Activated CD8-positive, alpha-beta T cell treated with anti-CD3 and anti-CD28 coated beads for 36 hours (primary cell): ENCODE data around the gene CHSY1. TPM values are rescaled to one million over a fixed set of nuclear protein-coding genes. Genes with fewer than 3 reads are reported as not detected.
A peak's percentile ranks its signal among the peaks of the same experiment; 100 is the strongest.

ENCODE experiments used
- ATAC-seq: fragments of 200-7000 bp; cut with Tn5 transposase; one replicate; pipeline ENCODE4 v1.10.0; 2021; ENCODE audit warnings: mild to moderate bottlenecking, moderate library complexity
- CTCF ChIA-PET: fragments of 350-600 bp; sonication (Branson Sonifier 250); formaldehyde crosslinking; loops from one replicate; lab custom pipeline; 2021; ENCODE audit warnings: antibody characterized with exemption; lab: Charles Lee
- POLR2A ChIA-PET: fragments of 350-600 bp; sonication (Branson Sonifier 250); formaldehyde crosslinking; loops from one replicate; lab custom pipeline; 2021; ENCODE audit warnings: antibody characterized with exemption; lab: Charles Lee
- DNase-seq: peaks from one replicate; pipeline ENCODE4 v3.0.0-alpha.2; 2020
- H3K27ac Mint-ChIP-seq: one replicate; pipeline ENCODE4 v1.8.0; 2021; ENCODE audit warnings: mild to moderate bottlenecking, mixed read lengths
- H3K27me3 Mint-ChIP-seq: one replicate; pipeline ENCODE4 v1.8.0; 2021; ENCODE audit warnings: mixed read lengths
- H3K36me3 Mint-ChIP-seq: one replicate; pipeline ENCODE4 v1.8.0; 2021; ENCODE audit warnings: low read depth, mixed read lengths
- H3K4me1 Mint-ChIP-seq: one replicate; pipeline ENCODE4 v1.8.0; 2021; ENCODE audit warnings: low read depth, mixed read lengths
- H3K4me3 Mint-ChIP-seq: one replicate; pipeline ENCODE4 v1.8.0; 2021; ENCODE audit warnings: mild to moderate bottlenecking, moderate library complexity, mixed read lengths
- H3K9me3 Mint-ChIP-seq: one replicate; pipeline ENCODE4 v1.8.0; 2021; ENCODE audit warnings: mixed read lengths
- intact Hi-C: fragments of 100-400 bp; cut with micrococcal nuclease; formaldehyde crosslinking; loops from one replicate; pipeline ENCODE4 v1.10.0; 2022
- total RNA-seq, 2 experiments: library from RNA; stranded (reverse); gene quantifications; one replicate each; pipeline ENCODE4 v1.2.3, GENCODE V29; 2021
- TF ChIP-seq, protein P1 (sequence below): fragments of 200-600 bp; IDR thresholded peaks from one replicate; pipeline ENCODE4 v1.8.0; 2022; ENCODE audit warnings: antibody characterized with exemption, mild to moderate bottlenecking

CHSY1 gene
- total RNA-seq, 2 experiments from 2014 or later: 57.9 to 58.3 TPM

DNA sequence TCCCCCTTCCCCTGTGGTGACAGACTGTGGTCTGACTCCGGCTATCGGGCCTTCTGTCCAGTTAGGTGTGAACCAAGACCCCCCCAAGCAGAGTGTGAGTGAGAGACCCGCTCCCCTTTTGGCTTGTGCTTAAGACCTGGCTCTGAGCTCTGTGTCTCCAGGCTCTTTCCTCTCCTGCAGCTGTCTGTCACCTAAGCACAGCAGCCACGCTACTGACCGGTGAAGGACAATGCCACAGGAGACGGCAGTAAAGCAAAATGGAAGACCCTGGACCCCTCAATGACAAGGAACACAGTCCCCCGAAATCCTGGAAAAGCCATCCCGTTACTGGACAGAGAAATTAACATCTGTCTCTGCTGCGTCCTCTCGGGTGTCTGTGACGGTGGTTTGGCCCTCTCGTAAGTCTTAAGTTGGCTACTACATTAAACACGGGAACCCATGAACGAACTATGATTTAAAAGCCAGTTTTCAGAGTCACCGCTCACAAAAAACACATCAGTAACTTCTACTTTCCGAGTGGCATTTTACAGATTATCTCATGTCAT, 53.7 kb downstream of the CHSY1 start:
- POLR2A ChIA-PET: interaction anchor here (0.7 to 2.1 kb wide), 4 partner anchors 38 to 53 kb away, joined by 3 to 13 read pairs (median 4); partner anchors contain the start of gene CHSY1
- H3K27ac Mint-ChIP-seq: peak overlapping the region; percentile 96
- H3K27me3 Mint-ChIP-seq: no peaks in the 10 kb centered on the region
- H3K4me1 Mint-ChIP-seq: peaks cover 91% of the 10 kb centered on the region
- H3K36me3 Mint-ChIP-seq: peaks cover 53% of the 10 kb centered on the region
- H3K9me3 Mint-ChIP-seq: no peaks in the 10 kb centered on the region
- CTCF ChIA-PET: no interaction called here
- no peak overlapping the region for H3K4me3 Mint-ChIP-seq
- TF ChIP-seq, protein P1, sequence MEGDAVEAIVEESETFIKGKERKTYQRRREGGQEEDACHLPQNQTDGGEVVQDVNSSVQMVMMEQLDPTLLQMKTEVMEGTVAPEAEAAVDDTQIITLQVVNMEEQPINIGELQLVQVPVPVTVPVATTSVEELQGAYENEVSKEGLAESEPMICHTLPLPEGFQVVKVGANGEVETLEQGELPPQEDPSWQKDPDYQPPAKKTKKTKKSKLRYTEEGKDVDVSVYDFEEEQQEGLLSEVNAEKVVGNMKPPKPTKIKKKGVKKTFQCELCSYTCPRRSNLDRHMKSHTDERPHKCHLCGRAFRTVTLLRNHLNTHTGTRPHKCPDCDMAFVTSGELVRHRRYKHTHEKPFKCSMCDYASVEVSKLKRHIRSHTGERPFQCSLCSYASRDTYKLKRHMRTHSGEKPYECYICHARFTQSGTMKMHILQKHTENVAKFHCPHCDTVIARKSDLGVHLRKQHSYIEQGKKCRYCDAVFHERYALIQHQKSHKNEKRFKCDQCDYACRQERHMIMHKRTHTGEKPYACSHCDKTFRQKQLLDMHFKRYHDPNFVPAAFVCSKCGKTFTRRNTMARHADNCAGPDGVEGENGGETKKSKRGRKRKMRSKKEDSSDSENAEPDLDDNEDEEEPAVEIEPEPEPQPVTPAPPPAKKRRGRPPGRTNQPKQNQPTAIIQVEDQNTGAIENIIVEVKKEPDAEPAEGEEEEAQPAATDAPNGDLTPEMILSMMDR: no peak
- no peak for ATAC-seq
- DNase-seq: no peak
- intact Hi-C loops: no loop called here

DNA sequence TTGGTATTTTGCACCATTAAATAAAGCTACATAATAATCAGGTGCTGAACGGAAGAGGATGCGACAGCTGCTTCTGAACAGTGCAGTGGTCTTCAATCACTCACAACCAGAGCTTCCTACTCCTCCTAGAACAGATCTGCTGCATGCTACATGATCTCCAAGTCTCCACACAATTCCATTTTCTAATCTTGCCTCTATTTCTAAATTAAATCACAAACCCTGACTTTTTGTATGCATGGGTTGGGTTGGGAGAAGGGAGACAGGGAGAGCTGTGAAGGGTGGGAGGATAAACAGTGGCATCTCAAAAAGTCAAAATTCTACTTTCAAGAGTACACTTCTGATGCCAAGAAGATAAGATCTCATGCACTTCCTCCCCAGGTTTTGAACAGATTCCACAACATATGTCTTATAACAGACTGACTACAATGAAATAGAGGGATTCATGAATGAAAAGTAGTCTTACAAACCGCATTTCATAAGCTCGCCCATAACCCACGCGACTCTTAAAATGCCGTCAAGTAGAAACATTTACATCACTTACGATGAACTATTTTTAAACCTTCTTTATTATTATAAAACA, 57.2 kb downstream of the CHSY1 start:
- intact Hi-C loops: loop anchor here (5.0 kb wide), 1 partner anchor 102 kb away; no protein-coding TSS in a partner anchor
- ChIA-PET POLR2A (interaction anchor here (0.6 to 2.3 kb wide), 5 partner anchors 10 to 109 kb away, joined by 3 to 13 read pairs (median 3); no protein-coding TSS in a partner anchor), CTCF (interaction anchor here (1.3 to 2.1 kb wide), 6 partner anchors 10 to 179 kb away, joined by 3 to 13 read pairs (median 5); no protein-coding TSS in a partner anchor)
- Mint-ChIP-seq H3K27ac (peak overlapping the region; percentile 75), H3K4me1 (peaks cover 92% of the 10 kb centered on the region), H3K4me3 (peak overlapping the region; percentile 45), H3K36me3 (peaks cover 44% of the 10 kb centered on the region), H3K9me3 (no peaks in the 10 kb centered on the region), H3K27me3 (no peaks in the 10 kb centered on the region)
- TF ChIP-seq, protein P1: no peak
- DNase-seq (peak; percentile 45), ATAC-seq (peak; percentile 38)

DNA sequence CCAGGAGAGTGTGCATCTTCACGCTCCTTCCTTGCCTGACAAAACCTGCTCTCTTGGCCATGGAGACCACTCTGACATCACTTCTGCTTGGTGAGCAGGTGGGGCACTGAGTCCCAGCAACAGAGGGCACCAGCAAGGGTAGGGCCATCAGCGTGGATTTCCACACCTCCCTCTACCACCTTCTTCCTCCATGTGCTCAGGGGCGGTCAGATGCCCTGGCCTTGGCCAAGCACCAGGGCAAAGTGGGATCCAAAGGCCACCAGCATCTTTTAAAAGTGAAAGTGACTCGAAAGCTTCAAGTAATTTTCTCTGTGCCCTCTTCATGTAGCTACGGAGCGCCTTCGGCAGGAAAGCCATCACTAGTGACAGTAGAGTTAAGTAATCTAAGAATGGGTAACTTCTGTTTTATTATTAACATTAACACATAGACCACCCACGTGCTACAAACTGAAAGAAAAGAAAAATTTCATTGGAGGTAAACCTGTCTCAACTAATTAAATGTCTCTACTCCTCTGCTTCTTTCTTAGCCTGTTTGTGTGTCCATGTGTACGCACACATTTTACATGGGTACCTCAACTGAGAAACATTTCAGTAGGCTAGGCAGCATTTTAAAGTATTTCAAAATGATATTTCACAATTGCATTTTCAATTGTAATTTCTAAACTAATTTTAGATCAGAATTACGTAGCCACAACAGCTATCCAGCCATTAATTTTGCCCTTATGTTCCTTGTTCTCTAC, 57.9 kb downstream of the CHSY1 start:
- Mint-ChIP-seq H3K4me1 (peaks cover 92% of the 10 kb centered on the region), H3K27ac (peak overlapping the region; percentile 75), H3K9me3 (no peaks in the 10 kb centered on the region), H3K36me3 (peaks cover 41% of the 10 kb centered on the region), H3K4me3 (peak overlapping the region; percentile 45), H3K27me3 (no peaks in the 10 kb centered on the region)
- intact Hi-C loops: loop anchor here (5.0 kb wide), 1 partner anchor 102 kb away; no protein-coding TSS in a partner anchor
- CTCF ChIA-PET: interaction anchor here (0.6 to 2.1 kb wide), 7 partner anchors 11 to 210 kb away, joined by 3 to 13 read pairs (median 4); no protein-coding TSS in a partner anchor
- ATAC-seq (no peak), DNase-seq (no peak)
- TF ChIP-seq, protein P1: no peak
- POLR2A ChIA-PET: interaction anchor here (0.7 to 2.3 kb wide), 3 partner anchors 11 to 51 kb away, joined by 3 to 13 read pairs (median 7); no protein-coding TSS in a partner anchor

DNA sequence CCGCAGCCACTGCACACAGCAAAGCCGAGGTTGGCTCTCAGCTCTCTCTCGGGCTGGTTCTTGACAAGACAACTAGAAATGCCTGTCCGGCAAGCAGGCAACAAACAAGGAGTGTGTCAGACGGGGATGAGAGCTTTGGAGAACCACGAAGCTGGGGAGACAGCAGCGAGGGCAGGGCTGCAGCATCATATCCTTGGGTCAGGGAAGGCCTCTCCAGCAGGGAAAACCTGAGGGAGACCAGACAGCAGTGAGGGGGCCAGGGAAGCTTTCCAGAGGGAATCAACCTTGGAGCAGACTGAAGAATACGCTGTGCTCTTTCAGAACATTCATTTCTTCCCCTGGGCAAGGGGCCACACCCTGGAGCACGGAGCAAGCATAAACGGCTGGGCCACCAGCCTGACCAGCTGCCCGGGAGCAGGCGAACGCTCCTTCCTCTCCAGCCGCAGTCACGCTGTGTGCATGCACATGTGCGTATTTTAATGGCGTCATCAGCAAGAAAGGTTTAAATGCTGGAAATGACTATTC, 58.7 kb downstream of the CHSY1 start:
- intact Hi-C loops: loop anchor here (5.0 kb wide), 1 partner anchor 101 kb away; no protein-coding TSS in a partner anchor
- no peaks in the 10 kb centered on the region for H3K27me3 Mint-ChIP-seq
- DNase-seq: no peak
- TF ChIP-seq, protein P1: no peak
- H3K4me1 Mint-ChIP-seq: peaks cover 92% of the 10 kb centered on the region
- H3K27ac Mint-ChIP-seq: peak overlapping the region; percentile 36
- CTCF ChIA-PET: interaction anchor here (0.6 to 2.0 kb wide), 4 partner anchors 62 to 210 kb away, joined by 3 to 5 read pairs (median 4); no protein-coding TSS in a partner anchor
- no peak overlapping the region for H3K4me3 Mint-ChIP-seq
- POLR2A ChIA-PET: interaction anchor here (1.0 to 2.3 kb wide), 3 partner anchors 12 to 46 kb away, joined by 4 to 13 read pairs (median 8); no protein-coding TSS in a partner anchor
- H3K9me3 Mint-ChIP-seq: no peaks in the 10 kb centered on the region
- no peak for ATAC-seq
- peaks cover 39% of the 10 kb centered on the region for H3K36me3 Mint-ChIP-seq
